HUES6 (cell line): Measurements from ENCODE around the gene DNAJA4.
A peak's percentile ranks its signal among the peaks of the same experiment; 100 is the strongest.

Experiments
- H3K27ac ChIP-seq: 2 replicates; pipeline ENCODE4 v1.7.0; 2013; ENCODE audit warnings: low read depth, mild to moderate bottlenecking, low read length, inconsistent platforms
- H3K27me3 ChIP-seq: 2 replicates; pipeline ENCODE4 v1.6.1; 2013; ENCODE audit warnings: low read length; ENCODE audit not compliant: control insufficient read depth, insufficient read depth
- H3K36me3 ChIP-seq: 2 replicates; pipeline ENCODE4 v1.6.1; 2013; ENCODE audit warnings: low read length; ENCODE audit not compliant: control insufficient read depth, insufficient read depth
- H3K4me1 ChIP-seq: 2 replicates; pipeline ENCODE4 v1.6.1; 2013; ENCODE audit warnings: low read length; ENCODE audit not compliant: control insufficient read depth, insufficient read depth
- H3K4me3 ChIP-seq: 2 replicates; pipeline ENCODE4 v1.5.1; 2013; ENCODE audit warnings: low read depth, low read length
- H3K9ac ChIP-seq: one replicate; pipeline ENCODE4 v1.6.1; 2013; ENCODE audit warnings: mild to moderate bottlenecking, low read length
- H3K9me3 ChIP-seq: 2 replicates; pipeline ENCODE4 v1.6.1; 2013; ENCODE audit warnings: low read depth, low read length; ENCODE audit not compliant: control insufficient read depth, insufficient read depth

Gene DNAJA4

DNA sequence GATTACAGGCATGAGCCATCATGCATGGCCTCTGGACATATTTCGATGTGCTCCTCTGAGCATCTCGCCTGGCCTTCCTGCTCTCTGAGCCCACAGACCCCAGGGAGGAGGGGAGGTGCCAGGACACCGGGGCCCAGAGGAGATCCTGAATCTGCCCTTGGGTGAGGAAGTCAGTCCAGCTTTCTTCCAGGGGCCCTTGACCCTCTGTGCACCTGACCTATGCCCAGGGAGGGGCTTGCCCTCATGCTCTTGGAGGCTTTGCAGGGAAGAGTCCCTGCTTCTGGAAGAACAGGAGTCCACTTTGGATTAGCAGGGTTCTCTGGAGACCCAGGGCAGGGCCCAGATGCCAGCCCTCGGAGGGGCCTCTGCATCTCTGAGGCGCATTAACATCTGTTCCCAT lies 31.4 kb upstream of the DNAJA4 start:
- Histone ChIP-seq H3K9ac (no peak overlapping the region), H3K27me3 (no peaks in the 10 kb centered on the region), H3K4me3 (no peak overlapping the region), H3K36me3 (no peaks in the 10 kb centered on the region), H3K9me3 (no peaks in the 10 kb centered on the region), H3K27ac (no peak overlapping the region), H3K4me1 (peaks cover 17% of the 10 kb centered on the region)

DNA sequence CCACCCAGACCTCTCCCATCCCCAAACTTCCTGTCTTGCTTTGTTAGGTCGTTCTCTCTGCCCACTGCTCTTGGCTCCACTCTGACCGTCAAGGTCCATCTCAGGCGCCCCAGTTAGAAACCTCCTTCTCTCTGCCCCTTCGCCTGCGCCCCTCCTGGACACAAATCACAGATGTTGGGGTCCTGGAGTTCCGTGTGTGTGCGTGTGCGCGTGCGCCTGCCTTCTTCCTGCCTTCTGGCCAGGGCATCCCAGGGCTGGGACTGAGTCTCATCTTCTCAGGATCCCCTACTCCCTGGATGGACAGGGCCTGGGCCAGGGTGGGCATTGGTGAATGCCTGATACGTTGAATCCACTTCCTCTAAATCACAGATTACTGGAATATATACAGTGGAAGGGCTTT lies 30.9 kb upstream of the DNAJA4 start:
- H3K4me1 ChIP-seq = peaks cover 17% of the 10 kb centered on the region
- H3K4me3 ChIP-seq = no peak overlapping the region
- H3K27me3 ChIP-seq = no peaks in the 10 kb centered on the region
- H3K27ac ChIP-seq = no peak overlapping the region
- H3K9me3 ChIP-seq = no peaks in the 10 kb centered on the region
- H3K9ac ChIP-seq = no peak overlapping the region
- no peaks in the 10 kb centered on the region for H3K36me3 ChIP-seq

DNA sequence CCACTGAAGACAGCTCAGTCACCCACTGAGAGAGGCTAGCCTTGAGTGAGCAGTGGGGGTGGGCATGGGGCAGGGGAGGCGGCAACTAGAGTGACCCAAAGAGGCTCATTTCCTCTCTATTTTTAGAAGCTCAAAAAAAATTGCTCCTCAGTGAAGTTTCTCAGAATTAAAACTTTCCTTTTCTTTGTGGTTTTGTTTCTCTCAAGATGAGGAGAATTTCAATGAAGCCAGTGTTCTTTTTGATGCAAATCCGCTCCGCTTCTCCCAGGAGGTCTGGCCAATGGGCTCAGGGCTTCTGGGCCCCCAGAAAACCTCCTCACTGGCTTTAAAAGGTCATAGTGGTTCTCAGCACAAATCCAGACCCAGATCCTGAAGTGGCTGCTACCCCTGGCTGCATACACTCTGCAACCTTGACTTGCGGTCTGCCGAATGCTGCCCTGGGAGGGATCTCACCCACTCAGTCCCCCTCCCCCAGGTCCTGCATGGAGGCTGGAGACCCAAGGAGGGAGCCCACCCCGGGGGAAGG lies 29.8 kb upstream of the DNAJA4 start, which contains the start of gene ACSBG1:
TSS of gene ACSBG1 (minus strand) at position 51 of the 526 bp plus-strand sequence. CDS start 64 bp downstream, outside the sequence.
- Histone ChIP-seq H3K4me1 (peaks cover 17% of the 10 kb centered on the region), H3K36me3 (no peaks in the 10 kb centered on the region), H3K4me3 (no peak within 1 kb of the TSS), H3K9me3 (no peaks in the 10 kb centered on the region), H3K9ac (no peak within 1 kb of the TSS), H3K27ac (no peak within 1 kb of the TSS), H3K27me3 (no peaks in the 10 kb centered on the region)

DNA sequence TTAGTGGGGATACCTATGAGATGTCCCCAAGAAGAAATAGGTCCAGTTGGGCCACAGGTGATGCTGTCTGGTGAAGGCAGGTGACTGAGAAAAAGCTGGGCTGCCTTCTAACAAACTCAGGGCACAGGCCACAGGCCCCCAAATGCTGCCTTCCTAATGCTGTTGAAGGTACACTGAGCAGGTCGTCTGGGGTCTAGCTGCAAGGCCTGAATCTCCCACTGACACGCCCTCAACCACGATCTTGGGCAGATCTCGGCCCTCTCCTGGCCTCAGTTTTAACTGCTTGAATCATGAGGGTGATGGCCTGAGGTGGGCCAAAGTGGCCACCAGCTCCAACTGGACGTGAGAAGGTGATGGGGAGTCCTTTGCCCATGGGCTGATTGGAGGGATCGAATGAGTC lies 27.9 kb upstream of the DNAJA4 start:
- H3K27me3 ChIP-seq = no peaks in the 10 kb centered on the region
- no peaks in the 10 kb centered on the region for H3K36me3 ChIP-seq
- no peak overlapping the region for H3K9ac ChIP-seq
- no peak overlapping the region for H3K27ac ChIP-seq
- no peaks in the 10 kb centered on the region for H3K9me3 ChIP-seq
- H3K4me1 ChIP-seq = peaks cover 17% of the 10 kb centered on the region
- no peak overlapping the region for H3K4me3 ChIP-seq

DNA sequence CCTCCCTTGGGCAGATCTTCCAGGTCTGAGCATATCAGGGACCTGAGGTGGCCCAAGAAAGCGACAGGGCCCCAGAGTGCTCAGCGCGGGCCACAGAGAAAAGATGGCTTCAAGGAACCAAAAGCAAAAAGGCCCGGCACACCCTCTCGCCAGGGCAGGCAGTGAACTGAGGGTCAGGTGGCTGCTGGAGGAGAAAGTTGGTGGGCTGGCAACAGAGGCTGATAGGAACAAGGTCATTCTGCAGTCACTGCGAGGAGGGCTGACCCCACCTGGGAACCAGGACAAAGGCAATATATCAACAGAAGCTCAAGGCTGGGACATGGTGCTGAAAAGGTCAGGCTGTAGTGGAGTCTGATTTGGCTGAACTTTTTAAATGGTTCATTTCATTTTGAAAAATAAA lies 27.2 kb upstream of the DNAJA4 start:
- Histone ChIP-seq H3K9ac (no peak overlapping the region), H3K4me1 (peaks cover 17% of the 10 kb centered on the region), H3K27me3 (no peaks in the 10 kb centered on the region)

DNA sequence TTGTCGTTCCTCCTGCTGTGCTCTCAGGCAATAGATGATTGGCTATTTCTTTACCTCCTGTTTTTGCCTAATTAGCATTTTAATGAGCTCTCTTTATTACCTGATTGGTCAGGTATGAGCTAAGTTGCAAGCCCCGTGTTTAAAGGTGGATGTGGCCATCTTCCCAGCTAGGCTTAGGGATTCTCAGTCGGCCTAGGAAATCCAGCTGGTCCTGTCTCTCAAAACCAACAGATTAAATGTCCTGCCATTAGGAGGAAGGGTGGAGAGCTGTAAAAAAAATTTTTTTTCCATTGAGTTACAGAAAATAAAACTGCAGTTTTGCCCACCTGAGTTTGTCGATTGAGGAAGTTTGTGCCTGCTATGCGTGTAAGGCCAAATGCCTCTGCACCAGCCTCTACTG lies 24.6 kb upstream of the DNAJA4 start:
- peaks cover 21% of the 10 kb centered on the region for H3K4me1 ChIP-seq
- no peak overlapping the region for H3K27ac ChIP-seq
- H3K36me3 ChIP-seq = no peaks in the 10 kb centered on the region
- no peak overlapping the region for H3K9ac ChIP-seq
- no peaks in the 10 kb centered on the region for H3K9me3 ChIP-seq
- no peaks in the 10 kb centered on the region for H3K27me3 ChIP-seq
- H3K4me3 ChIP-seq = no peak overlapping the region

More for the DNA sequence above, 27.2 kb upstream of the DNAJA4 start:
- no peaks in the 10 kb centered on the region for H3K9me3 ChIP-seq
- no peak overlapping the region for H3K27ac ChIP-seq
- no peak overlapping the region for H3K4me3 ChIP-seq
- no peaks in the 10 kb centered on the region for H3K36me3 ChIP-seq

DNA sequence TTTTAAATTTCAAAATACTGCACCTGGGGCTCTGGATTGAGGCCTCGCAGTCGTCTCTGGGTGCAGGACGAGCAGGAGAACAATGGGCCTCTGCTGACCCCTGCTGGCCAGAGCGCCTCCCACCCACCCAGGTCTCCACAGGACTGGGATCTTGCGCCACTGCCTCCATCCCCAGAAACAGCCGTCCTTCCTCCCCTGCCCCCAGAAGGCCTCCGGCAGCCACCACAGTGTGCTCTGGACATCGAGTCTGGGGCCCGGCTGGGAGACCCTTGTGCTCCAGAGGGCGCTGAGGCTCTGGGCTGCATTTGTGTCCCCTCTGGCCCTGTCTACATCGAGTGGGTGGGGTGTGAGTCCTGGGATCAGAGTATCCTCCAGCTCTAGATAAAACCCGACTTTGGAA lies 23.3 kb upstream of the DNAJA4 start:
- Histone ChIP-seq H3K4me3 (no peak overlapping the region), H3K4me1 (peaks cover 14% of the 10 kb centered on the region), H3K9ac (no peak overlapping the region)

DNA sequence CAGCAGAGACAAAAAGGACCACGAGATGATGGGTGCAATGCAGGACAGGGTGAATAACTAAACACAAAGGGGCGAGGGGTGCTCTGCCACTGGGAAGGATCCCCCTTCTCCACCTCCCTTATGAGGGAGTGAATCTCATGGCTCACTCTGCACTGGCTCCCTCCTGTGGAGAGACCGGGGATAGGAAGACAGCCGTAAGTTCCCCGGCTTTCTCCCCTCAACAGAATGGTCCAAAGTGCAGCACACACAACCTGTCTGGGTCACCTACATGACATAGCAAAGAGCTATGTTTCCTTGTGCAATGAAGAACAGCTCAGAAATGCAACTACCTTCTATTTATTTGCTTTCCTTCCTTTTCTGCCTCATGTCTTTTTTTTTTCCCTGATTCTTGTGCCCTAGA lies 22.2 kb upstream of the DNAJA4 start:
- Histone ChIP-seq H3K36me3 (no peaks in the 10 kb centered on the region), H3K9ac (no peak overlapping the region)

More for the DNA sequence above, 23.3 kb upstream of the DNAJA4 start:
- no peaks in the 10 kb centered on the region for H3K27me3 ChIP-seq
- H3K9me3 ChIP-seq = no peaks in the 10 kb centered on the region
- no peak overlapping the region for H3K27ac ChIP-seq
- H3K36me3 ChIP-seq = no peaks in the 10 kb centered on the region

DNA sequence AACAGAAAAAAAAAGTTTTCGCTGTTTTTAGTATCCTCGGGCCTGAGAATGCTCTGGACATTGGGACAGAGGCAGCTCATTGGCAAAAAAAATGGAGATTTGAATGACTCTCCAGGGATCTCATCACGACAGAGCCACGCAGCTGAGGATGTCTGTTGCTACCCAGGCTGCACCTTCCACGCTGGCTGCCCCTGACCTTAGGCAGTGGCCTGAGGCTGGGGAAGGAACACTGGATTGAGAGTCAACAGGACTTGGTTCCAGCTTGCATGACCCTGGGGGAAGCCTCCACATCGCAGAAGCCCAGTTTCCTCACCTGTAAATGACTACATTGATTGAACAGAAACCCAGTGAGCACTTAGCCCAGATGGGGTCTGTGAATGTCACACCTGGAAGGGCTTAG lies 21.3 kb upstream of the DNAJA4 start:
- no peak overlapping the region for H3K4me3 ChIP-seq
- H3K36me3 ChIP-seq = no peaks in the 10 kb centered on the region
- peaks cover 14% of the 10 kb centered on the region for H3K4me1 ChIP-seq
- H3K27me3 ChIP-seq = no peaks in the 10 kb centered on the region
- no peak overlapping the region for H3K27ac ChIP-seq
- H3K9ac ChIP-seq = no peak overlapping the region
- H3K9me3 ChIP-seq = no peaks in the 10 kb centered on the region

More for the DNA sequence above, 22.2 kb upstream of the DNAJA4 start:
- Histone ChIP-seq H3K27me3 (no peaks in the 10 kb centered on the region), H3K4me3 (no peak overlapping the region), H3K4me1 (peaks cover 14% of the 10 kb centered on the region), H3K9me3 (no peaks in the 10 kb centered on the region), H3K27ac (no peak overlapping the region)

DNA sequence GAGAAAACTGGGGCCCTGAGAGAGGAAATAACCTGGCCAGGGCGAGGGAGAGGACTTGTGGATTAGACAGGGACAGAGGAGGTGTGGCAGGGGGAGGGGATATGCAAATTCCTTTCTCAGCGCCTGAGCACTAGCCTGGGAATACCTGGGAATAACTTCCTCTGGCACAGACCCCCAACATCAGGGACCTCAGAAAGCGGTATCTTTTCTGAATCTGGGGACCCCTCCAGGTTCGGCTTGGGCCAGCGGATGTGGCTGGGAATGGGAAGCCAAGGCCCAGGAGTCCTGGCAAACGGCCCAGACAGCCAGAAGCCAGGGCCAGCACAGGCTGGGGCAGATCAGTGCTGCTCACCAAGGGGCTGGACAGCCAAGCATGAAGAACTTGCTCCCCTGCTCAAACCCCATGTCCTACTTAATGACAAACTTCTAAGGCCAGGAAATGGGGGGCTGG lies 20.8 kb upstream of the DNAJA4 start:
- Histone ChIP-seq H3K9me3 (no peaks in the 10 kb centered on the region), H3K27me3 (no peaks in the 10 kb centered on the region), H3K27ac (peak overlapping the region; percentile 26; the same call in 1 of the 2 replicates), H3K9ac (no peak overlapping the region), H3K4me3 (no peak overlapping the region), H3K4me1 (peaks cover 14% of the 10 kb centered on the region), H3K36me3 (no peaks in the 10 kb centered on the region)

DNA sequence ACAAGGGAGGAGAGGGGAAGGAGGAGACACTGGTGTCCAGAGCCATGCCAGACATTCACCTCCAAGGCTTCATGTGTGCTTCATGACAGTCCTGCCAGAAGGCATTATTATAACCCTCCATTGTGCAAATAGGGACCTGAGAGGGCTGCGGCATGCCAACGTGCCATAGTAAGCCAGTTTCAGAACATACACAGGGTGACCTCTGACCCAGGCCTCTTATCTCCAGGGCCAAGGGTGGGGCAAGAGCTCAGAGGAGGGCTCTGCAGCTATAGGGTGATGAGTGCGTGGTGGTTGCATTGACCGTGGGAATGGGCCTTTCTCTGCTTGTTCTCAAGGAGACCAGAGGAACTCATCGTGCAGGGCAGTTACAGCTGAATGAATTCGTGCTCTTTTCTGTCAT lies 20.3 kb upstream of the DNAJA4 start:
- no peak overlapping the region for H3K27ac ChIP-seq
- H3K9me3 ChIP-seq = no peaks in the 10 kb centered on the region

More for the DNA sequence above, 20.3 kb upstream of the DNAJA4 start:
- Histone ChIP-seq H3K9ac (no peak overlapping the region), H3K4me3 (no peak overlapping the region), H3K36me3 (no peaks in the 10 kb centered on the region), H3K27me3 (no peaks in the 10 kb centered on the region), H3K4me1 (peaks cover 14% of the 10 kb centered on the region)
